ENCODE data around the gene GNB2.

GNB2 gene

GRCh38 chr7:100682228-100682741 lies 8.7 kb downstream of the GNB2 start:
- no peak for DNase-seq

GRCh38 chr7:100682991-100683658 lies 9.6 kb downstream of the GNB2 start:
- DNase-seq, result no peak

- no peak for DNase-seq
Measured at GRCh38 chr7:100683659-100684533, 10.4 kb downstream of the GNB2 start.

- DNase-seq, result no peak
Measured at GRCh38 chr7:100684534-100685042, 11.0 kb downstream of the GNB2 start.

- no peak for DNase-seq
Measured at GRCh38 chr7:100685049-100685605, 11.6 kb downstream of the GNB2 start.

GRCh38 chr7:100685631-100686145 lies 12.1 kb downstream of the GNB2 start:
- no peak for DNase-seq

- no peak for DNase-seq
Measured at GRCh38 chr7:100686201-100686821, 12.8 kb downstream of the GNB2 start.

- no peak for DNase-seq
Measured at GRCh38 chr7:100686822-100687211, 13.3 kb downstream of the GNB2 start.

GRCh38 chr7:100687261-100687660 lies 13.7 kb downstream of the GNB2 start:
- no peak for DNase-seq

- no peak for DNase-seq
Measured at GRCh38 chr7:100687751-100688300, 14.3 kb downstream of the GNB2 start.

- no peak for DNase-seq
Measured at GRCh38 chr7:100688326-100688860, 14.9 kb downstream of the GNB2 start.

GRCh38 chr7:100689230-100690135 lies 15.9 kb downstream of the GNB2 start:
- no peak for DNase-seq

- DNase-seq, result peak; percentile 54 to 55
Measured at GRCh38 chr7:100691676-100692577, 18.4 kb downstream of the GNB2 start.

GRCh38 chr7:100692578-100692961 lies 19.0 kb downstream of the GNB2 start:
- no peak for DNase-seq

- no peak for DNase-seq
Measured at GRCh38 chr7:100693312-100694097, 20.0 kb downstream of the GNB2 start.

- peak; percentile 23 to 75 for DNase-seq
Measured at GRCh38 chr7:100694098-100694745, 20.7 kb downstream of the GNB2 start, which contains the start of gene GIGYF1. GIGYF1 (minus strand) TSS chr7:100694250; CDS start chr7:100688238, 6,012 bp downstream.

- DNase-seq, result no peak
Measured at GRCh38 chr7:100696123-100696521, 22.6 kb downstream of the GNB2 start.

- no peak for DNase-seq
Measured at GRCh38 chr7:100699018-100699417, 25.5 kb downstream of the GNB2 start.
